GM19372 (cell line): ENCODE measurements around the gene APC.
A peak's percentile ranks its signal among the peaks of the same experiment; 100 is the strongest.

ENCODE experiments used
- ATAC-seq: cut with Tn5 transposase; IDR thresholded peaks from one replicate; pipeline ENCODE4 v1.9.1; 2021; ENCODE audit warnings: mild to moderate bottlenecking, low read depth, moderate library complexity; ENCODE audit not compliant: unreplicated experiment

The APC gene

DNA sequence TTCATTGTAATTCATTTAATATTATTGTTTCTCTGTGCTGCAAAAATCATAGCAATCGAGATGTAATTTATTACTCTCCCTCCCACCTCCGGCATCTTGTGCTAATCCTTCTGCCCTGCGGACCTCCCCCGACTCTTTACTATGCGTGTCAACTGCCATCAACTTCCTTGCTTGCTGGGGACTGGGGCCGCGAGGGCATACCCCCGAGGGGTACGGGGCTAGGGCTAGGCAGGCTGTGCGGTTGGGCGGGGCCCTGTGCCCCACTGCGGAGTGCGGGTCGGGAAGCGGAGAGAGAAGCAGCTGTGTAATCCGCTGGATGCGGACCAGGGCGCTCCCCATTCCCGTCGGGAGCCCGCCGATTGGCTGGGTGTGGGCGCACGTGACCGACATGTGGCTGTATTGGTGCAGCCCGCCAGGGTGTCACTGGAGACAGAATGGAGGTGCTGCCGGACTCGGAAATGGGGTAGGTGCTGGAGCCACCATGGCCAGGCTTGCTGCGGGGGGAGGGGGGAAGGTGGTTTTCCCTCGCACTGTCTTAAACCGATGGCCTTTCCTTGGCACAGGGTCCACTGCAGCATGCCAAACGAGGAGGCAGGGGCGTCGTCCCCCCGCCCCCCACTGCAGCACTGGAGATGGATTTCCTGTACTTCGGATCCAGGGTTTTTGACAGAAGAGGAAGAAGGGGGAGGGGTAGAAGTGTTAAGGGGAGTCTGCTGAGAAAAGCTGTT is at the start of gene APC:
TSS of gene APC (plus strand) at position 423 of the 728 bp plus-strand sequence. CDS start 17,006 bp downstream, outside the sequence.
- peak; percentile 100 for ATAC-seq

DNA sequence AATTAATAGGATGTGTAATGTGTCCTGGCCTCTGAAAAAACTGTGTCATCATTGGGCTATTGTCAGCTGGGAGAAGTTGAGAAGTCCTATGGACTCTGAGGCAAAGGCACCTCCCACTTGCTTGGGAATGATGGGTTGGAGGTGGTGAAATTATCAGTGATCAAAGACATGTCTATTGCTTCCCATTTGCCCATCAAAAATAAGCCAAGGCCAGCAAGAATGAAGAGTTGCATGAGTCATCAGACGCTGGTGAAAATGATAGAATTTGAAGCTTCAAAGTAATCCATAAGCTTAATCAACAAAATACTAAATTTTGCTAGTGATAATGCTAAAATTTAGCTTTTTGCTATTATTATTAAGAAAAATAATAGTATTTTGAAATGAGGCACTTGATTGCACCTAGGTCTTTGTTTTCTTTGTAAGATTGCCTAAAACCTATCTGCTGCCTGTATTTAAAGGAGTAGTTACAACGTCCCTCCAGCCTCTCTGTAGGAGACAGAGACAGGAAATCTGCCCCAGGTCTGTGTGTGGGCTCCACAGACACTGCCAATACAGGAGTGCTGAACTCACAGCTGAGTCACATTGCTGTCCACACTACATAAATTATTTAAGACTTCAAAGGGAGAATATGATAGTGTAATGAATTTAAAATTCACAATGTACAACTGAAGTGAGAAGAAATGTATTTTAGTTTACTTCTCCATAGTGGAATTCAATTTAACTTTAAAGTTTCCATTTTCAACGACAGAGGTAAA is 48.4 kb upstream of the APC start:
- no peak for ATAC-seq

DNA sequence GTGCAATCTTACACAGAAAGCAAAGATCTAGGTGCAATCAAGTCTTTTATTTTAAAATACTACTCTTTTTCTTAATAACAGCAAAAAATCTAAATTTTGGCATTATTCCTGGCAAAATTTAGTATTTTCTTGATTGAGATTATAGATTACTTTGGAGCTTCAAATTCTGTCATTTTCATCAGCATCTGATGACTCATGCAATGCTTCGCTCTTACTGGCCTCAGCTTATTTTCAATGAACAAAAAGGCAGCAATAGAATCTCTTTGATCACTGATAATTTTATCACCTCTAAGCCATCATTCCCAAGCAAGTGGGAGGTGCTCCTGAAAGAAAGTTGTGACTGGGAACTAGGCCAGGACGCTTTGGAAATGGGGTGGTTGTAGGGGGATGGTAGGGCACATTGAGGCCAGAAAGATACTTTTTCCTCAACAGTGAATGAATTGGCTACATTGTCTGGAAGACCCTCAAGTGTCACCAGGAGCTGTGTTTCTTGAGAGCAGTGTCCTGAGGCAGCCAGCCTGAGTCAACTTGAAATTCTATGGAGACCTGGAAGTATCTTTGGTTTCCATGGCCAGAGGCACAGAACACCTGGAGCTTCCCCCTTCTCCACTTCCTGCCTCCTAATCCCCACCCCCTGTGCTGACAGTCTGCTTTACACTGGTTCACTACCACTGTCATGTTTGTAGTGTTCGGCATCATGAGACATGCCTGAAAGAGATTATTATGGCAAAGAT is 46.9 kb upstream of the APC start:
- no peak for ATAC-seq

DNA sequence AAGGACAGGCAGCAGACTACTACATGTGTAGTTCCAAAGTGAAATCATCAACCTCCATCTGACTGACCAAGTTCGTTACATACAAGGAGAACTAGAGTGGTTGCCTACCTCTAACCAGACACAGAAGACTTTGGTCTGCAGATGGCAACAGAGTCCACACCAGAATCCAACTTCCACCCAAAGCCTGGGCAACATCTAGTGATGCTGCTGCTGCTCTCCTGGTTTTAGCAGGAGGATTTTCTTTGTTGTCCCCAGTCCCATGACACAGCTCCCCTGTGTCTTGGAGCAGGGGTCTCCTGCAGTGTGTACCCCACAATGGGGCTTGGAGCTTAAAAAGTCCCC is 46.4 kb upstream of the APC start:
- ATAC-seq, result no peak

DNA sequence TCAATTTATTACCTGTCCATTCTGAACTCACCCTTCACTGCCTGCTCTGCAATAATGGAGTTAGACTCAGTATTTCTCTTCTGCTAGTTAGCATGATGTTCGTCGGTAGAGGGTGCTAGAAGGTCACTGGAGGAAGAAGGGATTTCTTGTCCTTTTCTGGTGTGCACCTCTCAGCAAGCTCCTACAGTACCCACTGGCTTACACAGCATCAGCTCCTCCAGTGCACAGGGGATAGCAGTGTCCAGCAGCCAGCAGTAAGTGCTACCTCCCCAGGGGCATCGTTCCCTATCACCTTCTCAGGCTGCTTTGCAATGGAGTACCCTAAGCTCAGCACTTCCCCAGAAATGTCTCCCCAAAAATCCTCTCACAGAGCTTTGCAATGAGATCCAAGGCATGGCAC is 45.9 kb upstream of the APC start:
- no peak for ATAC-seq

DNA sequence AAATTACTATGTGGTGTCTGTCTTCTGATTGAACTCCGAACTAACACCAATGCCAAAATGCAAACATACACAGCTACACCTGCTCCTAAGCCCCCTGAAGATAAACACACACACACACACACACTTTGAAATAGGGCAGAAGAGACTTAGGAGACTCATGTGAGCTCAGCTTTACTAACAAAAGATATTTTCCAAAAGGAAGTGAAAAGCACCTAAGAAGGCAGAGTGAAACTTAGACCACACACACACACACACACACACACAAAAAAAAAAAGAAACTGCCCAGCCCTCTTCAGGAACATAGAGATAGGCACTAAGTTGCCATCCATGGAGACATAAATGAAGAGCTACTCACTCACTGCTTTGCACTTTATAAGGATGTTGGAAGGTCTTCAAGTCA is 45.2 kb upstream of the APC start:
- no peak for ATAC-seq

DNA sequence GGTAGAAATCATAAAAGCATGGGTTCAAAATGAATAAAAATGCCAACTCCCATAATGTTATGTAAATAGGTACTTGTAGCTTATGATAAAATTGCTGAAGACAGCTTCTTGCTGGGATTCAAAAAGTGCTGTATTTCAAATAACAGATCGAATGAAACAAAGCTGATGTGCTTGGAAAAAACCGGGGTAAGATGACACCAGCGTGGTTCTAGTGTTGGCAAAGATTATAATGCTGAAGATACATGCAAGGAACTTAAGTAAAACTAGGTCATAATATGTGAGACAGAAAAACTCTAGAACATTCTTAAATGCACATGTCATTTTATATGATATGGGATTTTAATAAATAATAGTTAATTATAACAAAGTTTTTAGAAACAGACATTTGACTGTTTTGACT is 44.4 kb upstream of the APC start:
- ATAC-seq, result no peak

DNA sequence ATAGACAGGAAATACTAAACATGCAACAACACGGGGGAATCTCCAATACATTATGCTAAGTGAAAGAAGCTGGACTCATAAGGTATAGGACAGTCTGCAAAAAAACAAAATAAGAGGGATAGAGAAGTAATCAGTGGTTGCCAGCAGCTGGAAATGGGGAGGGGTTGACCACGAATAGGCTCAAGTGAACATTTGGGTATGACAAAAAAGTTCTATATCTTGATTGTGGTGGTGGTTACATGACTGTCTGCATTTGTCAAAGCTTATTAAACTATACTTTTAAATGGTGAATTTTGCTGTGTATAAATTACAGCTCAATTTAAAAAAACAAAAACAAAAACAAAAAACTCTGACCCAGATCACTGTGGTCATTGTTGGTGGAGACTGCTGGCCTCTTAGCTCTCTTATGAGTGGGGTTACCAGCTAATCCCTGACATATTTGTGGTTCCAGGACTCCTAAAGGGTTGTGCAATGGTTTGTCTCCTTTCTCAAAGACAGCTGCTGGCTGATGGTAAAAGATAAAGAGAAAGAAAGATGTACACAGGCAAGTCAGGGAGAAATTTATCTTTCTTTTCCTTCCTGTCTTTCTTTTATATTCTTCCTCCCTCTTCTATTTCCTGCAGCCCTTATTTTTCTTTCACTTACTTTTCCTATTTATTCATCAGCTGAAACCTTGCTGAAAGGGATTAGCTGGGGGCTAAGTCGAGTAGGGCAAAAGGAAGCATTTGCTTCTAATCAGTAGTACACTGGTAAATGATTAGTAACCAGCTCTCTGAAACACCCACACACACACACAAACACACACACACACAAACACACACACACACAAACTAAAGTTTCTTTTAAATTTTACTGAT is 42.6 kb upstream of the APC start:
- ATAC-seq, result no peak

DNA sequence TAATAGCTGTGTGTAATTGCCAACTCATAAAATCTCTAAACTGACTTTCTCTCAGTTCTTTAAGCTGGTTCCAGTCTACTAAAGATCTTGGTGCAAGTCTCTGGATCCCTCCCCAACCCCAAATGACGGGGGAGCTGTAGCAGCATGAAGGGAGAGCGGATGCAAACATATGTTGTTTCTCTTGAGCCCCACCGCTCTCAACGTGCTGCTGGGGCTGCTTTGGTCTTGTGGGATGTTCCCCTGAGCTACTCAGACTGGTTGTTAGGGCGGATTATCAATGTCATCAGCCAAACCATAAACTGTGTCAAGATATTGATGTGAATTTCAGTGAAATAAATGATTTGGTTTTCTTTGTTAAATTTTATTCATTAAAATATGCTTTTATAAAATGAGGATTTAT is 40.9 kb upstream of the APC start:
- no peak for ATAC-seq

DNA sequence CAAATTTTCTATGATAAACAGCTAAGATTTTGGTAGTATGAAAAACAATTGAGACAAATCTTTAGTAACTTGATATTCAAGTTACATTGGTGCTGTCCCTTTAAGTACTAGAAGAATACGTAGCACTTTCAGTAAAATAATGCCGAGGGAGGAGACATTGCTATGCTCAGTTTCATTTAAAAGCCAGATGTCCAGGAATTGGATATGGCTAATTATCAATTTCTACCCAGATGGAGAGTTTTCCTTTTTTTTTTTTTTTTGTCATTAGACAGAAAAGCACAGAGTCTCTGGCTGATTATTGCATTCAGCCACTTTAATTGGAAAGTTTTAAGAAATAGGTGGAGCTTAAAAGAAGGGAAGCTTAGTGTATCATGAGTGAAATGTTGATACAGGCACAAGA is 40.4 kb upstream of the APC start:
- ATAC-seq, result no peak

DNA sequence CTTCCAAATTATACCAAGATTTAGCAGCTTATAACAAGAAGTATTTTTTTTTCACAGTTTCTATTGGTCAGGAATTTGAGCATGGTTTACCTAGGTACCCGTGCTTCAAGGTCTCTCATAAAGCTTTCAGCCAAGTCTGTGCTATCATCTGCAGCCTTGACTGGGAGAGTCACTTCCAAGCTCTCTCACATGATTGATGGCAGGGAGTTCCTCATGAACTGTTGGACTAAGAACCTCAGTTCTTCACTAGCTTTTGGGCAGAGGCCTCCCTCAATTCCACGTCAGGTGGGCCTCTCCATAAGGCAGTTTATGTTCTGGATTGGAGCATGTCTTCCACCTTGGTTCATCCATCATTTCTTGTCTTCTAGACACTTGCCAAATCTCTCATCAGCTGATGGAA is 39.9 kb upstream of the APC start:
- ATAC-seq, result no peak

DNA sequence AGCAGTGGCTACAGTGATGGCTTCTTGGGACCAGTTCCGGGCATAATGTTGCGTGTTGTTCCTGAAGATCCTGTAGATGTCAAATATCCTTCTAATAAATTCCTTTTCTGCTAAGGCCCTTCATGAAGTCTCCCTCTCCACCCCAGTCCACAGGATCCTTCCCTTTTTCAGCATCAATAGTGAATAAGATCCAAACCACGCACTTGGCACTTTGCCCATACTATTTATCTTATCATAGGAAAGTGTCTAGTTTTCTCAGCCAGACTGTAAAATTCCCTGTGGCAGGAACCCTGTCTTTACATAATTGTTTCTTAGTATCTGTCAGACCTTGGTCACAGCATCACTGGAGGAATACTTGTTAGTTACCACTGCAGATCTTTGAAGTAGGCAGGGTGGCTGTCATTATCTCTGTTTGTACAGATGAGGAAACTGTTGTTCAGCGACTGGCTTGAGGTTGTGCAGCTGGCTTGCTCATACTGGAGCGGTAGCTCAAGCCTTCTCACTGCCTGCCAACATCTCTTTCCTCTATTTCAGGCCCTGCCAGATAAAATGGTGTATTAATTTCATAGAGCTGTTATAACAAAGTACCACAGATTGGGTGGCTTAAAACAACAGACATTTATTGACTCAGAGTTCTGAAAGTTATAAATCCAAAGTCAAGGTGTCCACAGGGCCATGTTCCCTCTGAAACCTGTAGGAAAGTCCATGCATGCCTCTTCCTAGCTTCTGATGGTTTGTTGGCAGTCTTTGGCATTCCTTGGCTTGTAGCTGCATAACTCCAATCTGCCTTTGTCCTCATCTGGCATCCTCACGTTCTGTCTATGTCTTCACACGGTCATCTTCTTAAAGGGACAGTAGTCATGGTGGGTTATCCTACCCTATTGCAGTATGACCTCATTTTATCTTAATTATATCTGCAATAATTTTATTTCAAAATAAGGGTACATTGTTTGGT is 33.5 kb upstream of the APC start:
- no peak for ATAC-seq

DNA sequence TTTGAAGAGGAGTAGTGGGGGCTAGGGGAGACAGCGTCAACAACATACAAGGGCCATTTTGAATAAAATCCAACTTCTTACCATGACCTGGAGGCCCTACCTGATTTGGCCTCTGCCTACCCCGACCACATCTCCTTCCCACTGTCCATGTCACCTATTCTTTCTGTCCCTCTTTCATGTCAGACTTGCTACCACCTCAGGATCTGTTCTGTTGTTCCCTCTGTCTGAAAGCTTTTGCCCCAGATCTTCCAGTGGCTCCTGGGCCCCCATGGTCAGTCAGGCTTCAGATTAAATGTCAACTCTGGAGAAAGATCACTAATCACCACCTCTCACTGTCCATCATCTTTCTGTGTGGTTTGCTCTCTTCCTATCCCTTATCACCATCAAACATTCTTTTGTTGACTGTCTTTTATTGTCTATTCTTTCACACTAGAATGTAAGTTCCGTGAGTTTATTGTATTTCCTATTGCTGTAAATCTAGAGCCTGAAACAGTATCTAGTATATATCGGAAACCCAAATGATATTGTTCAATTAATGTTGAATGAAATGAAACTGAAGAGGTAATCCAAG is 31.2 kb upstream of the APC start:
- no peak for ATAC-seq

DNA sequence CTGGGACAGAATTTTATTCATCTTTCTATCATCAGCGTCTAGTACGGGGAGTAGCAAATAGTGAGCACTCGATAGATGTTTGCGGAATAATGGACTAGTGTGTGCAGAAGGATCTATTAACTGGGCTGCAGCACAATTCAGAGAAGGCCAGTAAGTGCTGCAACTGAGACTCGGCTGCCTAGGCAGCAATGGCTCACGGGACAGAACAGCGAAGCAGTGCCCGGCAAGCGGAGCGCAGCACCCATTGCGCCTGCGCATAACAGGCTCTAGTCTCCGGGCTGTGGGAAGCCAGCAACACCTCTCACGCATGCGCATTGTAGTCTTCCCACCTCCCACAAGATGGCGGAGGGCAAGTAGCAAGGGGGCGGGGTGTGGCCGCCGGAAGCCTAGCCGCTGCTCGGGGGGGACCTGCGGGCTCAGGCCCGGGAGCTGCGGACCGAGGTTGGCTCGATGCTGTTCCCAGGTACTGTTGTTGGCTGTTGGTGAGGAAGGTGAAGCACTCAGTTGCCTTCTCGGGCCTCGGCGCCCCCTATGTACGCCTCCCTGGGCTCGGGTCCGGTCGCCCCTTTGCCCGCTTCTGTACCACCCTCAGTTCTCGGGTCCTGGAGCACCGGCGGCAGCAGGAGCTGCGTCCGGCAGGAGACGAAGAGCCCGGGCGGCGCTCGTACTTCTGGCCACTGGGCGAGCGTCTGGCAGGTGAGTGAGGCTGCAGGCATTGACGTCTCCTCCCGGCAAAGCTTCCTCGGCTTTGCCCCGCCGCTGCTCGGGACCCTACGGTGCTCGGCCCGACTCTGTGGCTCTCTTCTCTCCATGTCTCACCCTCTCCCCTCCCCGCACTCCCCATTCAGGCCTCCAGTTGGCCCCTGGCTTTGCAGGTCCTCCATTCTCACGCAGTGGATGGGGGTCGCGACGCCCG is 30.2 kb upstream of the APC start:
- peak; percentile 95 for ATAC-seq

DNA sequence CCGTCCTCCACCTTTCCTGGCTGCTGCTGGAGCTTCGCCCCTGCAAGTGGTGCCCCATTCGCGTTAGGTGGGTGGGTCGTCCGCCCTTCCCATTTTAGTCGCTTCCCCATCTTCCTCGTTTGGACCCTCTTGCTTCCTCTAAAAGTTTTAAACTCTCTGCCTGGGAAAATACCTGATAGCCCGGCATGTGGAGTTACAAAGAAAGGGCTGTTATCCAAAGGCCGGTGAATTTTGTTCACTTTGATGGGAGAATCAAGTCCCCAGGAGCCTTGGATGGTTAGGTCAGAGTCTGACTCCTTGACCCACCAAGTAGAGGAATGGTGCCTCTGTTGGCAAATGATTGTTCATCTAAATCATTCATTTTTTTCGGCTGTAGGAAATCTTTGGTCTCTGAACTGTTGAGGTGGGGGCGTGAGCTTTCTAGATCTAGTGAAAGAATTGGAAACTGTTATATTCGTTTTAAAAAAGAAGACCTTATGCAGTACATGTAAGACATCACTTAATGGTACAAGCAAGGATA is 29.5 kb upstream of the APC start:
- no peak for ATAC-seq

DNA sequence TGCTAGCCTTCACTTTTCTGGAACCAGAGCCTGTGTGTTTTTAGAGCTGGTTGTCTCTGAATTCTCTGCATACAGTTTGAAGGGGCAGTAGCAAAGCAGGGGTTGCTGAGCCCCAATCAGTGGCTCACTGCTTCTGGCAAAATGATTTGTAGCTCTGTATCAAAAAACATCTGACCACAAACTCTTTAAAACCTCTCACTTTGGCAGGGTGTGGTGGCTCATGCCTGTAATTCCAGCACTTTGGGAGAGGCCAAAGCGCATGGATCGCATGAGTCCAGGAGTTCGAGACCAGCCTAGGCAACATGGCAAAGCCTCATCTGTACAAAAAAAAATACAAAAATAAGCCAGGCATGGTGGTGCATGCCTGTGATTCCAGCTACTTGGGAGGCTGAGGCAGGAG is 28.3 kb upstream of the APC start:
- no peak for ATAC-seq

DNA sequence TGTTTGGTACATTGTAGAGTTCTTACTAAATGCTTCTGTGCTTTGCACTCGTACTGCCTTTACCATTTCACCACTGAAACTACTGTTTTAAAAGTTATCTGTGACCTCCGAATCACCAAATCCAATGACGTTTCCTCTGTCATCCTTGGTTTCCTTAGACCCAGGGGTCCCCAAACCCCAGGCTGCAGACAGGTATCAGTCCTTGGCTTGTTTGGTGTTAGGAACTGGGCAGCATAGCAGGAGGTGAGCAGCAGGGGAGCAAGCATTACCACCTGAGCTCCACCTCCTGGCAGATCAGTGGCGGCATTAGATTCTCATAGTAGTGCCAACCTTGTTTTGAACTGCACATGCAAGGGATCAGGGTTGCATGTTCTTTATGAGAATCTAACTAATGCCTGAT is 26.8 kb upstream of the APC start:
- no peak for ATAC-seq

DNA sequence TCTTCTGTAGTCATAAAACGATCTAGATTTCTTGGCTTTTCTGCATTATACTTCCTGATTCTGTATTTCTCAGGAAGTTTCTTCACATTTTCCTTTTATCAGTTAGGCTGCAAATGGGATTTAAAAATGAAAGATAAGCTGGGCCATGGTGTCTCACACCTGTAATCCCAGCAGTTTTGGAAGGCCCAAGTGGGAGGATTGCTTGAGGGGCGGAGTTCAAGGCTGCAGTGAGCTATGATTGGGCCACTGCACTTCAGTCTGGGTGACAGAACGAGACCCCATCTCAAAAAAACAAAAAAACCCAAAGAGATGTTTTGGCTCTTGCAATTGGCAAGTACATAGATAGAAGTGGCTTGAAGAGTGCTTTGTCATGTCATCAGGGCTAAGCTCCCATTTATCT is 26.2 kb upstream of the APC start:
- no peak for ATAC-seq
